Left lung (tissue), 10 donors: ENCODE data around the gene DDX60. TPM values are rescaled to one million over a fixed set of nuclear protein-coding genes. Genes with fewer than 3 reads are reported as not detected.
"Not testable (repeated sequence)": the region's sequence is repeated elsewhere in the genome, so short reads cannot be mapped to it uniquely, and the experiment has no call there.

Experiments
- ATAC-seq: fragments of 200-7000 bp; cut with Tn5 transposase; one replicate; pipeline ENCODE4 v1.9.1; 2020; ENCODE audit warnings: moderate library complexity
- DNase-seq, 4 donors: peaks; one replicate each; pipeline ENCODE4 v3.0.0-alpha.2; 2013 to 2020
- H3K27ac ChIP-seq, 2 donors: fragments of 200-600 bp; sonication (generic) in 1 of 2; one replicate each; pipeline versions ENCODE4 v1.5.0 to v1.8.0; 2020 to 2021
- H3K27me3 ChIP-seq, 2 donors: fragments of 200-600 bp; sonication (generic) in 1 of 2; one replicate each; pipeline versions ENCODE4 v1.5.0 to v1.8.0; 2020 to 2021
- H3K36me3 ChIP-seq, 2 donors: fragments of 200-600 bp; sonication (generic) in 1 of 2; one replicate each; pipeline versions ENCODE4 v1.5.0 to v1.8.0; 2020 to 2021
- H3K4me1 ChIP-seq, 2 donors: fragments of 200-600 bp; one replicate each; pipeline ENCODE4 v1.8.0; 2021
- H3K4me3 ChIP-seq, 2 donors: fragments of 200-600 bp; sonication (generic) in 1 of 2; one replicate each; pipeline versions ENCODE4 v1.5.0 to v1.8.0; 2020 to 2021; ENCODE audit warnings: mild to moderate bottlenecking in 1 of 2
- H3K9me3 ChIP-seq, 2 donors: fragments of 200-600 bp; sonication (generic) in 1 of 2; one replicate each; pipeline versions ENCODE4 v1.5.0 to v1.8.0; 2020 to 2021
- intact Hi-C, 2 donors: fragments of 100-400 bp; cut with DNase I; formaldehyde crosslinking; loops; one replicate each; pipeline versions ENCODE4 v1.11.2 to v1.14.2; 2022
- polyA plus RNA-seq, 6 donors: library from polyadenylated mRNA; unstranded; fragments of 120-200 nt; gene quantifications; one replicate each; pipeline ENCODE4 v1.2.1, GENCODE V29; 2013; ENCODE audit not compliant: insufficient read length in 6 of 6
- total RNA-seq, 2 donors: library from RNA; stranded (reverse); fragmentation: NEBNext Ultra II Directional; extraction: Animal tissue kit (Norgen Biotek cat#: 25700); gene quantifications; one replicate each; pipeline ENCODE4 v1.2.1, GENCODE V29; 2021
- TF ChIP-seq, protein P1 (sequence below), 2 donors: fragments of 200-600 bp; sonication (generic) in 1 of 2; IDR thresholded peaks; one replicate each; pipeline versions ENCODE4 v1.5.0 to v1.8.0; 2021; ENCODE audit warnings: antibody characterized with exemption in 2 of 2
- donor health status: DM: no; HTN: yes; CAD: no.
- donor health status: DM: no; HTN: no; CAD: no.

The DDX60 gene
- total and polyA plus RNA-seq, 8 donors: 19.0 to 32.4 (median 22.7) TPM

GRCh38 chr4:168293386-168293975, 25.1 kb downstream of the DDX60 start:
- TF ChIP-seq, protein P1, sequence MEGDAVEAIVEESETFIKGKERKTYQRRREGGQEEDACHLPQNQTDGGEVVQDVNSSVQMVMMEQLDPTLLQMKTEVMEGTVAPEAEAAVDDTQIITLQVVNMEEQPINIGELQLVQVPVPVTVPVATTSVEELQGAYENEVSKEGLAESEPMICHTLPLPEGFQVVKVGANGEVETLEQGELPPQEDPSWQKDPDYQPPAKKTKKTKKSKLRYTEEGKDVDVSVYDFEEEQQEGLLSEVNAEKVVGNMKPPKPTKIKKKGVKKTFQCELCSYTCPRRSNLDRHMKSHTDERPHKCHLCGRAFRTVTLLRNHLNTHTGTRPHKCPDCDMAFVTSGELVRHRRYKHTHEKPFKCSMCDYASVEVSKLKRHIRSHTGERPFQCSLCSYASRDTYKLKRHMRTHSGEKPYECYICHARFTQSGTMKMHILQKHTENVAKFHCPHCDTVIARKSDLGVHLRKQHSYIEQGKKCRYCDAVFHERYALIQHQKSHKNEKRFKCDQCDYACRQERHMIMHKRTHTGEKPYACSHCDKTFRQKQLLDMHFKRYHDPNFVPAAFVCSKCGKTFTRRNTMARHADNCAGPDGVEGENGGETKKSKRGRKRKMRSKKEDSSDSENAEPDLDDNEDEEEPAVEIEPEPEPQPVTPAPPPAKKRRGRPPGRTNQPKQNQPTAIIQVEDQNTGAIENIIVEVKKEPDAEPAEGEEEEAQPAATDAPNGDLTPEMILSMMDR (IDR thresholded peaks at IDR 0.05): no peak

GRCh38 chr4:168291242-168291641, 27.3 kb downstream of the DDX60 start:
- TF ChIP-seq, protein P1 (IDR thresholded peaks at IDR 0.05): no peak

More at GRCh38 chr4:168293386-168293975, 25.1 kb downstream of the DDX60 start:
- Histone ChIP-seq H3K4me1 (no peaks in the 10 kb centered on the region), H3K36me3 (peaks cover 0 to 44% of the 10 kb centered on the region in 2 donors), H3K27me3 (no peaks in the 10 kb centered on the region), H3K9me3 (no peaks in the 10 kb centered on the region), H3K27ac (no peak overlapping the region), H3K4me3 (no peak overlapping the region)
- ATAC-seq (no peak), DNase-seq (no peak)
- intact Hi-C loops: no loop called here

DNA sequence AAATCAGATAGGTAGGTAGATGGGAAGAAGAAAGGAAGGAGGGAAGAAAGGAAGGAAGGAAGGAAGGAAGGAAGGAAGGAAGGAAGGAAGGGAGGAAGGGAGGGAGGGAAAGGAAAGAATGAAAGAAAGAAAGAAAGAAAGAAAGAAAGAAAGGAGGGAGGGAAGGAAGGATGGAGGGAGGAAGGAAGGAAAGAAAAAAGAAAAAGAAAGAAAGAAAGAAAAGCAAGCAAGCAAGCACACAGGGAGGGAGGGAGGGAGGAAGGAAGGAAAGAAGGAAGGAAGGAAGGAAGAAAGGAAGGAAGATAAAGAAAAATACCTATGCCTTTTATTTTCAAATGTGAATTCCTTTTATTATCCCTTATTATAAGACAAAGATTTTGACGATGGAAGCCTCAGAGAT, 32.7 kb downstream of the DDX60 start:
- peaks cover 0 to 46% of the 10 kb centered on the region in 2 donors for H3K36me3 ChIP-seq
- H3K27me3 ChIP-seq, H3K4me3 ChIP-seq, H3K9me3 ChIP-seq, DNase-seq, H3K27ac ChIP-seq, H3K4me1 ChIP-seq, ATAC-seq, intact Hi-C loops: not testable (repeated sequence)

More at GRCh38 chr4:168291242-168291641, 27.3 kb downstream of the DDX60 start:
- no peaks in the 10 kb centered on the region for H3K27me3 ChIP-seq
- intact Hi-C loops: no loop called here
- no peak for DNase-seq
- no peak for ATAC-seq
- H3K36me3 ChIP-seq: peaks cover 0 to 44% of the 10 kb centered on the region in 2 donors
- no peak overlapping the region for H3K27ac ChIP-seq
- no peaks in the 10 kb centered on the region for H3K9me3 ChIP-seq
- H3K4me1 ChIP-seq: no peaks in the 10 kb centered on the region
- H3K4me3 ChIP-seq: no peak overlapping the region

DNA sequence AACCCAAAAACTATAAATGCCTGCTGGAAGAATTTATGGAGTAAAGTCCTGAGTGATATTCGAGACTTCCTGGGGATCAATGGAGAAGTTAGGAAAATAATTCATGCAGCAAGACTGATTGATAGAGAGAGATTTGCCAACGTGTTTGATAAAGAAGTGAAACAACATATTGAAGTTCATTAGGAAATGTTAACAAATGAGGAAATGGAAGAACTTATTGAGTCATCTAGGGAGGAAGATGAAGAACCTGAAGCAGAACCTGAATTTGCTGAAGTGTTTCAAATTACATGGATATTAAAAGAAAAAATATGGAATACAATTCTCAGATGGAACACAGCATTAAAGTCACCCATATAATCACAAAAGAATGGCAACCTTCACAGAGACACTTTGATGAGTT, 39.0 kb downstream of the DDX60 start:
- ATAC-seq: no peak
- no peaks in the 10 kb centered on the region for H3K27me3 ChIP-seq
- no peaks in the 10 kb centered on the region for H3K9me3 ChIP-seq
- no peak for DNase-seq
- H3K4me1 ChIP-seq: no peaks in the 10 kb centered on the region
- intact Hi-C loops: no loop called here
- H3K27ac ChIP-seq: no peak overlapping the region
- no peak overlapping the region for H3K4me3 ChIP-seq
- TF ChIP-seq, protein P1 (IDR thresholded peaks at IDR 0.05): no peak
- peaks cover 0 to 84% of the 10 kb centered on the region in 2 donors for H3K36me3 ChIP-seq

DNA sequence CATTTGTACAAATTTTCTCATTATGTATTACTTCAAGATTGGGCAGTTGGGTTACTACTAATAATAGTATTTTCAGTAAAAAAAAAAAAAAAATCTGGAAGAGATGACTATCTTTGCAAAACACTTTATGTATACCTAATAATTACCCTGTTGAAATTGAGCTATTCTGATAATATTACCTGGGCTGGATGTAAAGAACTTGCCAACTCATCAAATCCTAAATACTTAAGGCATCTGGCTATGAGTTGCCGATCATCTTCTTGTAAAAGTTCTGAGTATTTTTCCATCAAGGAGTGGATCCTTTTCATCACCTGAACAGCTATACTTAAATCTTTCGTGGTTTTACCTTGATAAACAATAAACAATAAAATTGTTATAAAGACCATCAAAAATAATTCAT, 42.7 kb downstream of the DDX60 start:
- Histone ChIP-seq H3K27me3 (no peaks in the 10 kb centered on the region), H3K4me3 (no peak overlapping the region), H3K36me3 (peaks cover 4 to 96% of the 10 kb centered on the region in 2 donors), H3K27ac (no peak overlapping the region), H3K4me1 (no peaks in the 10 kb centered on the region), H3K9me3 (no peaks in the 10 kb centered on the region)
- TF ChIP-seq, protein P1 (IDR thresholded peaks at IDR 0.05): no peak
- intact Hi-C loops: no loop called here
- ATAC-seq (no peak), DNase-seq (no peak)

- TF ChIP-seq, protein P1 (IDR thresholded peaks at IDR 0.05): no peak
- DNase-seq: no peak
- H3K4me3 ChIP-seq: no peak overlapping the region
- intact Hi-C loops: no loop called here
- peaks cover 4 to 96% of the 10 kb centered on the region in 2 donors for H3K36me3 ChIP-seq
- no peaks in the 10 kb centered on the region for H3K27me3 ChIP-seq
- no peaks in the 10 kb centered on the region for H3K9me3 ChIP-seq
- no peak overlapping the region for H3K27ac ChIP-seq
- ATAC-seq: no peak
- H3K4me1 ChIP-seq: no peaks in the 10 kb centered on the region
These were observed 43.7 kb downstream of the DDX60 start for GRCh38 chr4:168274871-168275270.
